DND-41 (cell line): Measurements from ENCODE around the gene MPC1.

Source experiments
- ATAC-seq: fragments of 200-7000 bp; cut with Tn5 transposase; 3 replicates; pipeline ENCODE4 v1.9.1; 2021; ENCODE audit warnings: low read depth; ENCODE audit not compliant: insufficient read depth
- DNase-seq: peaks from one replicate; pipeline ENCODE4 v3.0.0-alpha.2; 2020
- H2AFZ ChIP-seq: 2 replicates; pipeline ENCODE4 v1.6.0; 2012; ENCODE audit warnings: low read depth, low read length
- H3K27ac ChIP-seq: 2 replicates; pipeline ENCODE4 v1.5.1; 2012; ENCODE audit warnings: low read length, inconsistent platforms
- H3K27me3 ChIP-seq: fragments of 200-600 bp; sonication (generic); 2 replicates; pipeline ENCODE4 v1.6.0; 2012; ENCODE audit warnings: low read length, mild to moderate bottlenecking, inconsistent platforms; ENCODE audit not compliant: insufficient read depth, poor library complexity
- H3K36me3 ChIP-seq: 2 replicates; pipeline ENCODE4 v1.5.1; 2012; ENCODE audit warnings: low read length, inconsistent platforms; ENCODE audit not compliant: insufficient read depth
- H3K4me1 ChIP-seq: 2 replicates; pipeline ENCODE4 v1.5.1; 2012; ENCODE audit warnings: mild to moderate bottlenecking, low read length; ENCODE audit not compliant: insufficient read depth
- H3K4me2 ChIP-seq: 2 replicates; pipeline ENCODE4 v1.6.0; 2012; ENCODE audit warnings: mild to moderate bottlenecking, moderate library complexity, low read length, inconsistent platforms; ENCODE audit not compliant: insufficient read depth
- H3K4me3 ChIP-seq, 2 experiments: fragments of 200-600 bp in 1 of 2; shearing (Covaris generic) in 1 of 2; 2 replicates each; pipeline ENCODE4 v1.5.1; 2012 to 2016; ENCODE audit warnings: inconsistent platforms in 2 of 2, low read length in 2 of 2, mild to moderate bottlenecking in 2 of 2, low read depth in 1 of 2, moderate library complexity in 1 of 2
- H3K79me2 ChIP-seq: 2 replicates; pipeline ENCODE4 v1.6.0; 2012; ENCODE audit warnings: low read length, inconsistent platforms; ENCODE audit not compliant: insufficient read depth
- H3K9ac ChIP-seq: 2 replicates; pipeline ENCODE4 v1.6.0; 2012; ENCODE audit warnings: low read depth, mild to moderate bottlenecking, inconsistent platforms, low read length, moderate library complexity
- H3K9me3 ChIP-seq: 2 replicates; pipeline ENCODE4 v1.5.1; 2012; ENCODE audit warnings: low read length, moderate library complexity, mild to moderate bottlenecking, inconsistent platforms; ENCODE audit not compliant: insufficient read depth, severe bottlenecking
- H4K20me1 ChIP-seq: 2 replicates; pipeline ENCODE4 v1.6.0; 2012; ENCODE audit warnings: low read length; ENCODE audit not compliant: insufficient read depth
- CTCF ChIP-seq: IDR thresholded peaks from 2 replicates; pipeline ENCODE4 v1.5.1; 2012; ENCODE audit warnings: borderline replicate concordance, low read length, moderate library complexity, mild to moderate bottlenecking; ENCODE audit not compliant: poor library complexity, severe bottlenecking; ENCODE audit errors: extremely low read depth
- EZH2 ChIP-seq: IDR thresholded peaks from 3 replicates; pipeline ENCODE4 v1.6.1; 2012; ENCODE audit warnings: borderline replicate concordance, low read depth, mild to moderate bottlenecking, moderate library complexity, low read length, inconsistent platforms; ENCODE audit not compliant: severe bottlenecking

MPC1 gene

DNA sequence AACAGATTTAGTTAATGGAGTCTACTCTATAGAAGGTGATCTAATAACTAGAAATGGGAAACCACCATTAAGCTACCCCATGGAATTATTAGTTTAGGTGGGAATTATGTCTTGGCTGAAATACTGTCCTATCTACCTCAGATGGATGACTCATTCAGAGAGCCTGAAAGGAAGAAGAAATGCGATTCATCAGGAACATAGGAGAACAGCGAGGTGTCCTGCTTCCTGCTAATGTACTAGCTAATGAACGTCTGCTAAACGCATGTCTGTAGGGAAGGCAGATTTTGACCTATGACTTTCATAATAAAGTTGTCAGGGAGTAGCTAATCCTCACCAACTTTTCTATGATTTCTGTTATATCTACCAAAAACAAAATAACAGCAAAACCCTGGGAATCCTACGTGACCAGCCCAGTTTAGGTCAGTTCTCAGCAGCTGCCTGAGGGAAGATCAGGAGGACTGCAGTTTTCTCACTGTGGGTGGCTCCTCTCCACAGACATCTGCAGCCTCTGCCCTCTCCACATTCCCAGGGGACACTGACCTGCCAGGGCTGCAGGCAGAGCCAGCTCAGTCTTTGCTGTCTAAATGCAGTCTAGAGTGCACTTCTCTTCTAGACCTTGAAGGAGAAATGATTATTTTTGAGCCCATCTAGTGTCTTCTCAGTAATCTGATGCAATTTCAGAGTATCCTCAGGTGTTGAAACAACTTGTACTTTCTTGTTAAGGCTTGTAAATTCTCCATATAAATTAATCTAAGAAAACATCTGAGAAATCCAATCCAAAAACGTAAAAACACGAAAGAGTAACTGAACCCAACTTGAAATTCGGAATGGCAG lies 22.3 kb downstream of the MPC1 start:
- H2AFZ ChIP-seq, result no peak overlapping the region
- H3K79me2 ChIP-seq, result no peaks in the 10 kb centered on the region
- no peak overlapping the region for H3K4me2 ChIP-seq
- peaks cover 22% of the 10 kb centered on the region; the same call in 1 of the 2 replicates for H3K36me3 ChIP-seq
- no peaks in the 10 kb centered on the region for H3K9me3 ChIP-seq
- DNase-seq, result no peak
- no peak for ATAC-seq
- peaks cover 4% of the 10 kb centered on the region for H3K27me3 ChIP-seq
- H3K4me1 ChIP-seq, result no peaks in the 10 kb centered on the region
- H4K20me1 ChIP-seq, result no peaks in the 10 kb centered on the region
- no peak for TF ChIP-seq CTCF
- no peak for TF ChIP-seq EZH2
- H3K9ac ChIP-seq, result no peak overlapping the region
- no peak overlapping the region for H3K4me3 ChIP-seq
- H3K27ac ChIP-seq, result no peak overlapping the region

DNA sequence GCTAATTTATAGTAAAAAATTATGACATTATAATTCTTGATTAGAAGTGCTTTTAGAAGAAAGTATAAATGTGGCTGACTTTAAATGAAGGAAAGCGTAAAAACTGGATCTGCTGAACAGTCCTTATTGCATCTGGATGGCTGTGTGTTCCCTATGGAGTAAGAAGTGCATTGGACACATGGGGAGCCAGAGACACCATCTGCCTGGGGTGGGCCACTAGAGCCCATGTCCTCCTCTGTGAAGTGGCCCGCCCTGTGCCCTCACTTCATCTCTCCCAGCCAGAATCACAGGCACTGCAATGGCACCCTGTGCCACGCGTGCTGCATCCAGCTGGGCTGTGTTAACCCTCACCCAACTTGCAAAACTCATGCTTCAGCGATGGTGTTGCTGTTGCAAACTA lies 27.2 kb downstream of the MPC1 start:
- TF ChIP-seq EZH2 (no peak), CTCF (no peak)
- Histone ChIP-seq H3K36me3 (no peaks in the 10 kb centered on the region), H3K79me2 (no peaks in the 10 kb centered on the region), H3K9ac (no peak overlapping the region), H3K4me2 (no peak overlapping the region), H3K4me3 (no peak overlapping the region), H2AFZ (no peak overlapping the region), H3K4me1 (no peaks in the 10 kb centered on the region), H3K27me3 (peaks cover 4% of the 10 kb centered on the region), H3K27ac (no peak overlapping the region), H4K20me1 (no peaks in the 10 kb centered on the region), H3K9me3 (no peaks in the 10 kb centered on the region)
- DNase-seq, result no peak
- 0 out of 3 replicates have a peak, but pooled peaks have one; percentile 24 for ATAC-seq

GRCh38 chr6:166354965-166355364 lies 27.8 kb downstream of the MPC1 start:
- Histone ChIP-seq H3K4me2 (no peak overlapping the region), H3K27me3 (peaks cover 4% of the 10 kb centered on the region), H3K27ac (no peak overlapping the region), H3K4me3 (no peak overlapping the region), H3K9me3 (no peaks in the 10 kb centered on the region), H4K20me1 (no peaks in the 10 kb centered on the region), H2AFZ (no peak overlapping the region), H3K79me2 (no peaks in the 10 kb centered on the region), H3K36me3 (no peaks in the 10 kb centered on the region), H3K9ac (no peak overlapping the region), H3K4me1 (no peaks in the 10 kb centered on the region)
- no peak for TF ChIP-seq CTCF
- no peak for TF ChIP-seq EZH2
- ATAC-seq (no peak), DNase-seq (no peak)
